Chondrocyte (in vitro differentiated cells): Measurements from ENCODE around the gene GMEB2. TPM values are rescaled to one million over a fixed set of nuclear protein-coding genes. Genes with fewer than 3 reads are reported as not detected.
A peak's percentile ranks its signal among the peaks of the same experiment; 100 is the strongest.

Source experiments
- DNase-seq: peaks from one replicate; pipeline ENCODE4 v3.0.0; 2021; ENCODE audit warnings: mixed read lengths, low spot score
- H3K27ac Mint-ChIP-seq: one replicate; pipeline ENCODE4 v1.8.0; 2021; ENCODE audit warnings: mild to moderate bottlenecking, moderate library complexity, mixed read lengths; ENCODE audit not compliant: unreplicated experiment
- H3K27me3 Mint-ChIP-seq: 2 replicates; pipeline ENCODE4 v1.8.0; 2021; ENCODE audit warnings: low read depth, mixed read lengths
- H3K36me3 Mint-ChIP-seq: 2 replicates; pipeline ENCODE4 v1.8.0; 2021; ENCODE audit warnings: low read depth, mixed read lengths
- H3K4me1 Mint-ChIP-seq: 2 replicates; pipeline ENCODE4 v1.8.0; 2021; ENCODE audit warnings: low read depth, mild to moderate bottlenecking, mixed read lengths
- H3K4me3 Mint-ChIP-seq: one replicate; pipeline ENCODE4 v1.8.0; 2021; ENCODE audit warnings: mild to moderate bottlenecking, moderate library complexity, mixed read lengths; ENCODE audit not compliant: unreplicated experiment
- H3K9me3 Mint-ChIP-seq: 2 replicates; pipeline ENCODE4 v1.8.0; 2021; ENCODE audit warnings: low read depth, mixed read lengths
- total RNA-seq: library from RNA; stranded (reverse); gene quantifications from 3 replicates; pipeline ENCODE4 v1.2.1, GENCODE V29; 2021
- TF ChIP-seq, protein P1 (sequence below): fragments of 200-600 bp; sonication (generic); IDR thresholded peaks from 2 replicates; pipeline ENCODE4 v1.5.0; 2021; ENCODE audit warnings: antibody characterized with exemption, mild to moderate bottlenecking, moderate library complexity

GMEB2 gene
- total RNA-seq, 1 donor from 2014 or later: 8.5 TPM

GRCh38 chr20:63648895-63649589 lies 22.1 kb upstream of the GMEB2 start:
- no peak for DNase-seq
- TF ChIP-seq, protein P1, sequence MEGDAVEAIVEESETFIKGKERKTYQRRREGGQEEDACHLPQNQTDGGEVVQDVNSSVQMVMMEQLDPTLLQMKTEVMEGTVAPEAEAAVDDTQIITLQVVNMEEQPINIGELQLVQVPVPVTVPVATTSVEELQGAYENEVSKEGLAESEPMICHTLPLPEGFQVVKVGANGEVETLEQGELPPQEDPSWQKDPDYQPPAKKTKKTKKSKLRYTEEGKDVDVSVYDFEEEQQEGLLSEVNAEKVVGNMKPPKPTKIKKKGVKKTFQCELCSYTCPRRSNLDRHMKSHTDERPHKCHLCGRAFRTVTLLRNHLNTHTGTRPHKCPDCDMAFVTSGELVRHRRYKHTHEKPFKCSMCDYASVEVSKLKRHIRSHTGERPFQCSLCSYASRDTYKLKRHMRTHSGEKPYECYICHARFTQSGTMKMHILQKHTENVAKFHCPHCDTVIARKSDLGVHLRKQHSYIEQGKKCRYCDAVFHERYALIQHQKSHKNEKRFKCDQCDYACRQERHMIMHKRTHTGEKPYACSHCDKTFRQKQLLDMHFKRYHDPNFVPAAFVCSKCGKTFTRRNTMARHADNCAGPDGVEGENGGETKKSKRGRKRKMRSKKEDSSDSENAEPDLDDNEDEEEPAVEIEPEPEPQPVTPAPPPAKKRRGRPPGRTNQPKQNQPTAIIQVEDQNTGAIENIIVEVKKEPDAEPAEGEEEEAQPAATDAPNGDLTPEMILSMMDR: no peak
- no peaks in the 10 kb centered on the region for H3K27me3 Mint-ChIP-seq
- H3K36me3 Mint-ChIP-seq: no peaks in the 10 kb centered on the region
- H3K4me3 Mint-ChIP-seq: no peak overlapping the region
- no peaks in the 10 kb centered on the region for H3K9me3 Mint-ChIP-seq
- peaks cover 4% of the 10 kb centered on the region for H3K4me1 Mint-ChIP-seq
- H3K27ac Mint-ChIP-seq: no peak overlapping the region

- H3K27ac Mint-ChIP-seq: no peak overlapping the region
Observed at GRCh38 chr20:63648190-63648589, 21.3 kb upstream of the GMEB2 start.

DNA sequence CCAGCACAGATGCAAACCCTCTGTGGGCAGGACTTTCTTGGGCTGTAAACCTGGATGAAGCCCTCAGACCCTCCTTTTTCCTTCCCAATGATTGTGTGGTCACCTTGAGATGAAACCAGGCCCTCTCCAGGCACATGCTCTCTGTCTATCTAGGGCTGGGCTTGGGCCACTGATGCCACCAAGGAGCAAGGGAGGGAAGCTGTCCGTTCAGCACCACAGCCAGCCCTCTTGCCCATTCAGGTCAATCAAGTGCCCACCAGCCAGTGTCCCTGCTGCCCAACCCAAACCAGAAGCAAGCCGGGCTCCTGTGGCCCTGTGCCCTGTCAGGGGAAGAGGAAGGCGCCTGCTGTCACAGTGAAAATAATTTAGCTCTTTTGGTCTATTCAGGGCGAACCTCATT lies 18.3 kb upstream of the GMEB2 start:
- Mint-ChIP-seq H3K9me3 (no peaks in the 10 kb centered on the region), H3K27ac (no peak overlapping the region), H3K27me3 (no peaks in the 10 kb centered on the region), H3K36me3 (no peaks in the 10 kb centered on the region), H3K4me3 (no peak overlapping the region), H3K4me1 (no peaks in the 10 kb centered on the region)
- TF ChIP-seq, protein P1: no peak
- DNase-seq: no peak

More at GRCh38 chr20:63648190-63648589, 21.3 kb upstream of the GMEB2 start:
- H3K27me3 Mint-ChIP-seq: no peaks in the 10 kb centered on the region
- DNase-seq: no peak
- no peaks in the 10 kb centered on the region for H3K9me3 Mint-ChIP-seq
- H3K4me1 Mint-ChIP-seq: peaks cover 4% of the 10 kb centered on the region
- no peaks in the 10 kb centered on the region for H3K36me3 Mint-ChIP-seq
- TF ChIP-seq, protein P1: no peak
- H3K4me3 Mint-ChIP-seq: no peak overlapping the region

- H3K9me3 Mint-ChIP-seq: no peaks in the 10 kb centered on the region
- H3K4me1 Mint-ChIP-seq: no peaks in the 10 kb centered on the region
- H3K27me3 Mint-ChIP-seq: no peaks in the 10 kb centered on the region
- H3K4me3 Mint-ChIP-seq: no peak overlapping the region
- TF ChIP-seq, protein P1: no peak
- no peaks in the 10 kb centered on the region for H3K36me3 Mint-ChIP-seq
- no peak for DNase-seq
- H3K27ac Mint-ChIP-seq: no peak overlapping the region
Observed at GRCh38 chr20:63643946-63644345, 17.0 kb upstream of the GMEB2 start.

DNA sequence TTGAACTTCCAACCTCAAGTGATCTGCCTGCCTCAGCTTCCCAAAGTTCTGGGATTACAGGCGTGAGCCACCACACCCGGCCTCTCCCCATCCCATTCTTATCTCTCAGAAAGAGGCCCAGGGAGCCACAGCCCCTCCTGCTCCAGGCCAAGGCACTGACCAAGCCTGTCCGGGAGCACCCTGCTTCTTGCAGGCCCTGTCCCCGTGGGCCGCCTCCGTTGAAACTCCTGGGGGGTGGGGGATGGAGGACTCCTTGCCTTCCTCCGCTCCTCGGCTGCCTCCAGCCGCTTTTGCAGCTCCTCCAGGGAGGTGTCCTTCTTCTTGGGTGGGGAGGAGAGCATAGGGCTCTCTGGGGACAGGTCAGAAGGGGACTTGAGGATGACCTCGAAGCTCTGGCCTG lies 16.6 kb upstream of the GMEB2 start:
- no peaks in the 10 kb centered on the region for H3K9me3 Mint-ChIP-seq
- H3K27me3 Mint-ChIP-seq: no peaks in the 10 kb centered on the region
- H3K27ac Mint-ChIP-seq: no peak overlapping the region
- no peaks in the 10 kb centered on the region for H3K36me3 Mint-ChIP-seq
- no peak for DNase-seq
- TF ChIP-seq, protein P1: no peak
- H3K4me3 Mint-ChIP-seq: peak overlapping the region; percentile 48
- no peaks in the 10 kb centered on the region for H3K4me1 Mint-ChIP-seq
